ENCODE measurements around the gene FBLN2.

DNA sequence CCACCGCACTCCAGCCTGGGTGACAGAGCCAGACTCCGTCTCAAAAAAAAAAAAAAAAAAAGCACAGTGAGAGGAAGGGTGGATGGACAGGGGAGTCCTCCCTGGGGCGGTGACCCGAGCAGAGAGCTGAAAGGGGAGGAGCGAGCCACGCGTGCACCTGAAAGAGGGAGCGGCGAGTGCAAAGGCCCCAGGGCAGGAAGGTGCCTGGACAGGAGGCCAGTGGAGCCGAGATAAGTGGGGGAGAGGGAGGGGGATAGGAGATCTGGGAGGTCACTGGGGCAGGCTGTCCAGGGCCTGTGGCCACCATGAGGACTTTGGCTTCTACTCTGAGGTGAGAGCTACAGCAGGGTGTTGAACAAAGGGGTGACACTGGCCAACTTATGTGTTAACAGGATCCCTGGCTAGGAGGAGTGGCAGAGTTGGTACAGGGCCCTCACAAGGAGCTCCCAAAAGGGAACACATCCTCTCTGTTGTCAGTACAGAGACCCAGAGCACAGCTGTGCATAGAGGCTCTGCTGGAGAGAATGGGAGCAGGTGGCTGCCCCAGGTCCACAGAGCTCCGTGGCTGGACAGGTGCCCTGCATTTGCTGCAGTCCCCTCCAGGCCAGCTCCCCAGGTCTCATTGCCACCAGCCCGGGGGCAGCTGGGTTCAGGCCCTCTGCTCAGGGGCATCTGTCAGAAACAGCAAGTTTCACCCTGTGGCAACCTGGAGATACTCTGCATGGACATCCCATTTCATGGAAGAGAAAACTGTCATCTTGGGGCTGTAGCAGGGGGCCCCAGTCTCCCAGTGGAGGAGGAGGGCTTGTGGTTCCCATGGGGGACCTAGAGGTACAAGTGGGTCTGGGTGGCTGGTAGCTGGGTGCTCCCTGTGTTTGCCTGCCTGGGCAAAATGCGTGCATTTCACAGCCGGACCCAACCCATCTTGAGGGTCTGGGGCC lies 28.5 kb downstream of the FBLN2 start:
- TF ChIP-seq, protein P1, sequence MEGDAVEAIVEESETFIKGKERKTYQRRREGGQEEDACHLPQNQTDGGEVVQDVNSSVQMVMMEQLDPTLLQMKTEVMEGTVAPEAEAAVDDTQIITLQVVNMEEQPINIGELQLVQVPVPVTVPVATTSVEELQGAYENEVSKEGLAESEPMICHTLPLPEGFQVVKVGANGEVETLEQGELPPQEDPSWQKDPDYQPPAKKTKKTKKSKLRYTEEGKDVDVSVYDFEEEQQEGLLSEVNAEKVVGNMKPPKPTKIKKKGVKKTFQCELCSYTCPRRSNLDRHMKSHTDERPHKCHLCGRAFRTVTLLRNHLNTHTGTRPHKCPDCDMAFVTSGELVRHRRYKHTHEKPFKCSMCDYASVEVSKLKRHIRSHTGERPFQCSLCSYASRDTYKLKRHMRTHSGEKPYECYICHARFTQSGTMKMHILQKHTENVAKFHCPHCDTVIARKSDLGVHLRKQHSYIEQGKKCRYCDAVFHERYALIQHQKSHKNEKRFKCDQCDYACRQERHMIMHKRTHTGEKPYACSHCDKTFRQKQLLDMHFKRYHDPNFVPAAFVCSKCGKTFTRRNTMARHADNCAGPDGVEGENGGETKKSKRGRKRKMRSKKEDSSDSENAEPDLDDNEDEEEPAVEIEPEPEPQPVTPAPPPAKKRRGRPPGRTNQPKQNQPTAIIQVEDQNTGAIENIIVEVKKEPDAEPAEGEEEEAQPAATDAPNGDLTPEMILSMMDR (conservative IDR thresholded peaks at IDR 0.05; ENCODE audit: low read depth, low read length), result no peak
- TF ChIP-seq EZH2phosphoT487 (IDR thresholded peaks at IDR 0.05; ENCODE audit: borderline replicate concordance, low read length), result no peak

All from PC-3 (cell line).